ENCODE measurements around the gene NUDT5.
A peak's percentile ranks its signal among the peaks of the same experiment; 100 is the strongest.

Gene NUDT5

DNA sequence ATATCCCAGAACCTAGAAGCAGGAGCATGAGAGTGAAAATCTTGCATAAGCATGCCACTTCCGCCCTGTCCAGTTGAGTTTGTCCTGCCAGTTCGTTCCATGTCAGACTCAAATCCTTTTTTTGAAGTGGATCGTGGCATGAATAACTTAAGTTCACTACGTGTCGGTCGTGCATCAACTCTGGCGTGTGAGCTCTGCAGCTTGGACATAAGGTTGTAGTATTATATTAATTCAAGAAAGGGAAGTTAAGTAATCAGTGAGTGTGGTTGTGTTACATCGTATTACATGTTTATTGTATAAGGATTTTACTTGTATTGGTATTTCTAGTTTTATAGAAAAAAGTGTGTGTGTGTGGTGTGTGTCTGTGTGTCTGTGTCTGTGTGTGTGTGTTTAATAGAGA is 23.3 kb upstream of the NUDT5 start:
- H3K4me3 ChIP-seq (ENCODE audit: low read depth, low read length) = no peak overlapping the region
- TF ChIP-seq, protein P1, sequence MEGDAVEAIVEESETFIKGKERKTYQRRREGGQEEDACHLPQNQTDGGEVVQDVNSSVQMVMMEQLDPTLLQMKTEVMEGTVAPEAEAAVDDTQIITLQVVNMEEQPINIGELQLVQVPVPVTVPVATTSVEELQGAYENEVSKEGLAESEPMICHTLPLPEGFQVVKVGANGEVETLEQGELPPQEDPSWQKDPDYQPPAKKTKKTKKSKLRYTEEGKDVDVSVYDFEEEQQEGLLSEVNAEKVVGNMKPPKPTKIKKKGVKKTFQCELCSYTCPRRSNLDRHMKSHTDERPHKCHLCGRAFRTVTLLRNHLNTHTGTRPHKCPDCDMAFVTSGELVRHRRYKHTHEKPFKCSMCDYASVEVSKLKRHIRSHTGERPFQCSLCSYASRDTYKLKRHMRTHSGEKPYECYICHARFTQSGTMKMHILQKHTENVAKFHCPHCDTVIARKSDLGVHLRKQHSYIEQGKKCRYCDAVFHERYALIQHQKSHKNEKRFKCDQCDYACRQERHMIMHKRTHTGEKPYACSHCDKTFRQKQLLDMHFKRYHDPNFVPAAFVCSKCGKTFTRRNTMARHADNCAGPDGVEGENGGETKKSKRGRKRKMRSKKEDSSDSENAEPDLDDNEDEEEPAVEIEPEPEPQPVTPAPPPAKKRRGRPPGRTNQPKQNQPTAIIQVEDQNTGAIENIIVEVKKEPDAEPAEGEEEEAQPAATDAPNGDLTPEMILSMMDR (IDR thresholded peaks at IDR 0.05; ENCODE audit: low read depth, low read length) = no peak
- in situ Hi-C loops (cut with HindIII; ENCODE audit: low sequenced_read_pairs) = no loop called here
- DNase-seq (ENCODE audit: low read depth, low spot score) = no peak

DNA sequence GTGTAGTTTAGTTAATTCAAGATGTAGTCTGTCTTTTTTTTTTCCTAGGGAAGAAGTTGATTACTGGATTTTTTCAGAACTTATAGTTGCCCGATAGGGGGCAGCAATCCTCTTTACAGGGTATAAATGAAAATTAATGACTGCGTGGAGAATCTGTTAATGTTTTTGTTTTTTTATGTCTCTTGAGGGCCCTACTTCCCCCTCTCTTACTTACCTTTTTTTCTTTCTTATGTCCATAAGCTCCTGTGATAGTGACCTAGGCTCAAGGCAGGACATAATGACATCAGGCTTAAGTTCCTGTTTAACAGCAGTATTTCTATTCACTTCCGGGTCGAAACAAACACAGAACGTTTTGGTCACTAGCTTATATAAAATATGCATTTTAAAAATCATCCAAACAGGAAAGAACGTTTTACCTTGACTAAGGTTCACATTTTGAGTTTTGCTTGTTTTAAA is 19.1 kb upstream of the NUDT5 start:
- in situ Hi-C loops (cut with HindIII; ENCODE audit: low sequenced_read_pairs) = no loop called here
- TF ChIP-seq, protein P1 (IDR thresholded peaks at IDR 0.05; ENCODE audit: low read depth, low read length) = peak; percentile 63
- DNase-seq (ENCODE audit: low read depth, low spot score) = peak; percentile 62
- H3K4me3 ChIP-seq (ENCODE audit: low read depth, low read length) = no peak overlapping the region

DNA sequence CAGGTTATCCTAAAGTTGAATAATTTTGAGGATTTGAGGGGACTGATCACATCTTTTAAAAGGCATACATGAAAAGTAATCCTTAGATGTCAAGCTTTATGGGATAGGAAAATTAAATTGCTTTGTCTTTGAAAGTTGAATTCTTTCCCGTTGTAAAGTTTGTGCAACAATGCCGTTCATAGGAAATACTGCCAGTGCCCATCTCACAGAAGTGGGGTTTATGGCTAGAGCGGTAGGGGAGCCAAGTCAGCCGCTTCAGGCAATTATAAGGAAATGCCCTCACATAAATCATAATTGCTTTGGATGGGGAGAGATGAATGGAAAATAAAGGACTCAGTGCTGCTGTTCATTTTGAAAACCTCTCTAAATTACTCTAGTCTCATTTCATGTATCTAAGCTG is 18.4 kb upstream of the NUDT5 start:
- H3K4me3 ChIP-seq (ENCODE audit: low read depth, low read length) = no peak overlapping the region
- TF ChIP-seq, protein P1 (IDR thresholded peaks at IDR 0.05; ENCODE audit: low read depth, low read length) = no peak
- in situ Hi-C loops (cut with HindIII; ENCODE audit: low sequenced_read_pairs) = no loop called here
- DNase-seq (ENCODE audit: low read depth, low spot score) = no peak

GRCh38 chr10:12213621-12214020 is 17.9 kb upstream of the NUDT5 start:
- in situ Hi-C loops (cut with HindIII; ENCODE audit: low sequenced_read_pairs) = no loop called here
- TF ChIP-seq, protein P1 (IDR thresholded peaks at IDR 0.05; ENCODE audit: low read depth, low read length) = no peak
- H3K4me3 ChIP-seq (ENCODE audit: low read depth, low read length) = no peak overlapping the region
- no peak for DNase-seq (ENCODE audit: low read depth, low spot score)

GRCh38 chr10:12212454-12212853 is 16.8 kb upstream of the NUDT5 start:
- in situ Hi-C loops (cut with HindIII; ENCODE audit: low sequenced_read_pairs) = no loop called here
- TF ChIP-seq, protein P1 (IDR thresholded peaks at IDR 0.05; ENCODE audit: low read depth, low read length) = no peak
- DNase-seq (ENCODE audit: low read depth, low spot score) = no peak
- no peak overlapping the region for H3K4me3 ChIP-seq (ENCODE audit: low read depth, low read length)

DNA sequence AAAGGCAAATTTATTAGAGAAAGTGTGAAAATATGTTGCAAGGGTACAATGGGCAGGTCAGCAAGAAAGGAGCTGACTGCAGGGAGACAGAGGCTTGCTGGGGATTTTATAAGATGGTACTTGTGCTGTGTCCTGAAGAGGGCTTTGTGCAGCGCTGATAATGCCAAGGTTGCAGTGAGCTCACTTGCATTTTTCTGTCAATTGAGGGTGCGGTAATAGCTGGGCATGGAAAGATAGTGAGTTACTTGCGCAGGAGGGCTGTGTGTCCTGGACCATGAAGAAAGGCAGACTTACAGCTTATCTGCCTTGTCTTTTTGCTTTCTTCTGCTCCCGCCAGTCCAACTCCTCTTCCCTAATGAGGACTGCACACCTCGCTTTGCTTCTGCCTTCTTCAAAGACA is 12.8 kb upstream of the NUDT5 start:
- DNase-seq (ENCODE audit: low read depth, low spot score) = no peak
- H3K4me3 ChIP-seq (ENCODE audit: low read depth, low read length) = no peak overlapping the region
- in situ Hi-C loops (cut with HindIII; ENCODE audit: low sequenced_read_pairs) = no loop called here
- TF ChIP-seq, protein P1 (IDR thresholded peaks at IDR 0.05; ENCODE audit: low read depth, low read length) = no peak

GRCh38 chr10:12207114-12207513 is 11.4 kb upstream of the NUDT5 start:
- TF ChIP-seq, protein P1 (IDR thresholded peaks at IDR 0.05; ENCODE audit: low read depth, low read length) = no peak
- no peak overlapping the region for H3K4me3 ChIP-seq (ENCODE audit: low read depth, low read length)
- in situ Hi-C loops (cut with HindIII; ENCODE audit: low sequenced_read_pairs) = no loop called here
- no peak for DNase-seq (ENCODE audit: low read depth, low spot score)

Measured in astrocyte of the spinal cord (primary cell).